ENCODE results near the gene ST3GAL4.

- no peak for TF ChIP-seq CTCF (IDR thresholded peaks at IDR 0.05)
- no peak for TF ChIP-seq POLR2A (IDR thresholded peaks at IDR 0.05)
These were observed 3.3 kb downstream of the ST3GAL4 start for GRCh38 chr11:126358763-126359160.
